HG03139 (cell line): ENCODE measurements around the gene MAF.
A peak's percentile ranks its signal among the peaks of the same experiment; 100 is the strongest.

ENCODE experiments used
- ATAC-seq: cut with Tn5 transposase; IDR thresholded peaks from one replicate; pipeline ENCODE4 v1.9.1; 2021; ENCODE audit not compliant: unreplicated experiment

Gene MAF

GRCh38 chr16:79600638-79601091 is at the start of gene MAF:
Gene MAF (minus strand): TSS chr16:79600737. CDS start chr16:79599902, 835 bp downstream.
- ATAC-seq, result no peak

- no peak for ATAC-seq
Measured at GRCh38 chr16:79648826-79649225, 48.3 kb upstream of the MAF start.

GRCh38 chr16:79647586-79647985 is 47.0 kb upstream of the MAF start:
- no peak for ATAC-seq

- no peak for ATAC-seq
Measured at GRCh38 chr16:79645701-79646100, 45.2 kb upstream of the MAF start.

- ATAC-seq, result no peak
Measured at GRCh38 chr16:79644971-79645667, 44.6 kb upstream of the MAF start.

GRCh38 chr16:79642652-79643051 is 42.1 kb upstream of the MAF start:
- no peak for ATAC-seq

GRCh38 chr16:79640513-79641360 is 40.2 kb upstream of the MAF start:
- no peak for ATAC-seq

- no peak for ATAC-seq
Measured at GRCh38 chr16:79639576-79640311, 39.2 kb upstream of the MAF start.

GRCh38 chr16:79638386-79638785 is 37.8 kb upstream of the MAF start:
- no peak for ATAC-seq

- no peak for ATAC-seq
Measured at GRCh38 chr16:79635488-79635887, 35.0 kb upstream of the MAF start.

GRCh38 chr16:79634298-79634697 is 33.8 kb upstream of the MAF start:
- ATAC-seq, result no peak

GRCh38 chr16:79632289-79632688 is 31.8 kb upstream of the MAF start:
- ATAC-seq, result no peak

GRCh38 chr16:79628988-79629387 is 28.5 kb upstream of the MAF start:
- ATAC-seq, result no peak

- ATAC-seq, result peak; percentile 95
Measured at GRCh38 chr16:79628501-79628975, 28.0 kb upstream of the MAF start.

GRCh38 chr16:79627092-79627491 is 26.6 kb upstream of the MAF start:
- ATAC-seq, result no peak

GRCh38 chr16:79625738-79626137 is 25.2 kb upstream of the MAF start:
- no peak for ATAC-seq

- no peak for ATAC-seq
Measured at GRCh38 chr16:79623824-79624223, 23.3 kb upstream of the MAF start.

GRCh38 chr16:79623062-79623461 is 22.5 kb upstream of the MAF start:
- no peak for ATAC-seq

- ATAC-seq, result no peak
Measured at GRCh38 chr16:79621027-79621426, 20.5 kb upstream of the MAF start.

- no peak for ATAC-seq
Measured at GRCh38 chr16:79618692-79619050, 18.1 kb upstream of the MAF start.

- ATAC-seq, result no peak
Measured at GRCh38 chr16:79618041-79618691, 17.6 kb upstream of the MAF start.
